Fibroblast of mammary gland (primary cell): Measurements from ENCODE around the gene MAP3K14.
A peak's percentile ranks its signal among the peaks of the same experiment; 100 is the strongest.

ENCODE experiments used
- DNase-seq: peaks from one replicate; pipeline ENCODE4 v3.0.0-alpha.2; 2010; ENCODE audit warnings: low read depth
- H3K4me3 ChIP-seq: 2 replicates; pipeline ENCODE4 v1.5.1; 2011; ENCODE audit warnings: low read depth, mild to moderate bottlenecking, low read length, moderate library complexity; ENCODE audit not compliant: control insufficient read depth
- TF ChIP-seq, protein P1 (sequence below): conservative IDR thresholded peaks from 2 replicates; pipeline ENCODE4 v1.5.1; 2011; ENCODE audit warnings: low read depth, low read length, inconsistent platforms; ENCODE audit not compliant: control insufficient read depth, insufficient read depth

The MAP3K14 gene

DNA sequence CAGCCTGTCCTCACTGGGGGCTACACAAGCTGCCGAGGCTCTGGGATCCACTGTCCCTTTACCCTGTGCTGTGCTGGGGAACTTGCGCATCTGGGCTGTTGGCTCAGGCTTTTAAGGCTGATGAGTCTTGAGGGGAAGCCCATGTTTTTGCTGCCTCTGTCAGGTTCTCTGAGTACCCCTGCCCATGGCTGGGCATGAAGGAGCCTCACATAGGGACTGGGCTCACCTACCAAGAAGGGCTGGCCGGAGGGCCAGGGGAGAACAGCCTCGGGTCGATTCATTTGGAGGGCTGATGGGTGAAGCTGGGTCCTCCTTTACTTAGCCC is 80.6 kb downstream of the MAP3K14 start:
- H3K4me3 ChIP-seq: no peak overlapping the region
- no peak for DNase-seq
- TF ChIP-seq, protein P1, sequence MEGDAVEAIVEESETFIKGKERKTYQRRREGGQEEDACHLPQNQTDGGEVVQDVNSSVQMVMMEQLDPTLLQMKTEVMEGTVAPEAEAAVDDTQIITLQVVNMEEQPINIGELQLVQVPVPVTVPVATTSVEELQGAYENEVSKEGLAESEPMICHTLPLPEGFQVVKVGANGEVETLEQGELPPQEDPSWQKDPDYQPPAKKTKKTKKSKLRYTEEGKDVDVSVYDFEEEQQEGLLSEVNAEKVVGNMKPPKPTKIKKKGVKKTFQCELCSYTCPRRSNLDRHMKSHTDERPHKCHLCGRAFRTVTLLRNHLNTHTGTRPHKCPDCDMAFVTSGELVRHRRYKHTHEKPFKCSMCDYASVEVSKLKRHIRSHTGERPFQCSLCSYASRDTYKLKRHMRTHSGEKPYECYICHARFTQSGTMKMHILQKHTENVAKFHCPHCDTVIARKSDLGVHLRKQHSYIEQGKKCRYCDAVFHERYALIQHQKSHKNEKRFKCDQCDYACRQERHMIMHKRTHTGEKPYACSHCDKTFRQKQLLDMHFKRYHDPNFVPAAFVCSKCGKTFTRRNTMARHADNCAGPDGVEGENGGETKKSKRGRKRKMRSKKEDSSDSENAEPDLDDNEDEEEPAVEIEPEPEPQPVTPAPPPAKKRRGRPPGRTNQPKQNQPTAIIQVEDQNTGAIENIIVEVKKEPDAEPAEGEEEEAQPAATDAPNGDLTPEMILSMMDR: no peak

DNA sequence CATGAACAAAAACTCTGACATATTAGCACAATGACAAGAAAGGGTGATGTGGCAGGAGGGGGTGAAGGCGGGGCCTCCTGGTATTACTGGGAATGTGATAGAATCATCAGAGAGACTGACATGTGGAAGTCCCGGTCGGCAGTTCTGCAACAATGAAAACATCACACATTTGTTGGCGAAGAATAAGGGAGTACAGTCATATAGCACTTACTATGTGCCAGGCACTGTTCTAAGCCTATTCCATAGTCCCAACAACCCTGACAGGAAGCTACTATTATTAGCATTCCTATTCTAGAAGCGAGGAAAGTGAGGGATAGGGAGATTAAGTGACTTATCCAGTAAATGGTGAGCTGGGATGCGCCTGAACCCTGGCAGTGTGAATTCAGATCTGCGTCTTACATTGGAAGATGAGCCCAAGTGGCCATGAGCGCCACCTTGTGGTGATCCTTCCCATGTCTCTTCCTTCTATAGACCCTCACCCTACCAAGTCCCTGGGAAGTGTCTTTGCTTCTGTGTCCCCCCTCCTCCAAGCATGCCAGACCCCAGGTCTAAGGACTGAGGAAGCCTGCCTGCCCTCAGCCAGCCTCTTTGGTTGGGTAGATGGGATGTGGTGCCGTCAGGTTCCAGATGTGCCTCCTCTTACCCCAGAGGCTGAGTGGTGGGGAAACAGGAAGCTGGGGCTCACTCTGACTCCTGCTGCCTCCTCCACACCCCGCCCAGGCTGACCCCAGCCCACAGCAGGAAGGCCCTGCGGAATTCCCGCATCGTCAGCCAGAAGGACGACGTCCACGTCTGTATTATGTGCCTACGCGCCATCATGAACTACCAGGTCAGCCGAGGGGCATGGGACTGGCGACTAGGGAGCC is 81.2 kb downstream of the MAP3K14 start:
- TF ChIP-seq, protein P1: peak; percentile 81
- H3K4me3 ChIP-seq: no peak overlapping the region
- DNase-seq: peak; percentile 82

DNA sequence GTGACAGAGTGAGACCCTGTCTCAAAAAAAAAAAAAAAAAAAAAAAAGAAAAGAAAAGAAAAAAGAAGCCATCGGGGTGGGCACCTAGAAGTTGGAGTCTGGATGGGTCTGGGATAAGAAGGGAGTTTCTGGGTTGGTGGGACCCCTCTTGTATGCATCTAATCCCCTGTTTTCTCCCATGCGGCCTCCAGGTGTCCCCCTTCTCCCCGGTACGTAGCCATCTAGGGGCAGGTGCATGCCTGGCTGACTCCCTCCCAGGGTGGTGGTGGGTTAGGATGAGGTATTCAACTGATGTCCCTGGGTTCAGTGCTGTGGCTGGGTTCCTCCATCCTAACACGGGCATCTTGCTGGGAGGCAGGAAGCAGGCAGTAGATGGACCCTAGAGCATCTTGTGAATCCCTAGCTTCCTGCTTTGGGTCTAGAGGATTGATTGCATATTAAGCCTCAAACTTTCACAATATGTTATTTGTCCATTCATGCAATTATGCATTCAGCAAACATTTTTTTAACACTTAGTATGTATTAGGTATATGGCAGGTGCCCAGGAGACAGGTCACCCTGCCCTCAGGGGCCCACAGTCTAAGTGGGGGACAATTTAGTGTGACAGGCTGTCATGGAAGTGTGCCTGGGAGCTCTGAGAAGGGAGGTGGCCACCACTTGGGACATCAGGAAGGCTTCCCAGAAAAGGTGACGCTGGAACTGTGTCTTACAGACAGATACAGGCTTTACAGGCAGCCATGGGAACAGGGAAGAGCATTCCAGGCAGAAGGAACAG is 82.0 kb downstream of the MAP3K14 start:
- TF ChIP-seq, protein P1: no peak
- DNase-seq: no peak

DNA sequence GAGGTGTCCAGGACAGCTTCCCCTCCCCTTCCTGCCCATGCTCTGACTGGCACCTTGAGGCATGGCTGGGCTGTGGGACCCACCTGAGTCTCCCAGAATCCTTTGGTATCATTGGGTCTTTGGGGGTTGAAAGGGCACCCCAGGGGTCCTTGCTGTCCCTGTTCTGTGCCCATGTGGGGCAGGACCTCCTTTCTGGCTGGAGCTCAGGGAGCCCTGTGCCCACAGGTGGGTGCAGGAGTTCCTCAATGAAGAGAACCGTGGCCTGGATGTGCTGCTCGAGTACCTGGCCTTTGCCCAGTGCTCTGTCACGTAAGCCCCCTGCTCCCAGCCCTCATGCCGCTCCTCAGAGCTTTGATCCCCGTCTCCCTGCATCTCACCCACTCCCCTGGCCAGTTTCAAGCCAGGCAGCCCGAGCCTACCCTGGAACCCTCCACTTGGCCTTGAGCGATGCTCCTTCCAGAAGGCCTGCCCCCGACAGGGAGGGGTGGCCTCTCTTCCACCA is 83.3 kb downstream of the MAP3K14 start:
- no peak overlapping the region for H3K4me3 ChIP-seq
- DNase-seq: no peak
- TF ChIP-seq, protein P1: no peak

More for the DNA sequence above, 82.0 kb downstream of the MAP3K14 start:
- no peak overlapping the region for H3K4me3 ChIP-seq

DNA sequence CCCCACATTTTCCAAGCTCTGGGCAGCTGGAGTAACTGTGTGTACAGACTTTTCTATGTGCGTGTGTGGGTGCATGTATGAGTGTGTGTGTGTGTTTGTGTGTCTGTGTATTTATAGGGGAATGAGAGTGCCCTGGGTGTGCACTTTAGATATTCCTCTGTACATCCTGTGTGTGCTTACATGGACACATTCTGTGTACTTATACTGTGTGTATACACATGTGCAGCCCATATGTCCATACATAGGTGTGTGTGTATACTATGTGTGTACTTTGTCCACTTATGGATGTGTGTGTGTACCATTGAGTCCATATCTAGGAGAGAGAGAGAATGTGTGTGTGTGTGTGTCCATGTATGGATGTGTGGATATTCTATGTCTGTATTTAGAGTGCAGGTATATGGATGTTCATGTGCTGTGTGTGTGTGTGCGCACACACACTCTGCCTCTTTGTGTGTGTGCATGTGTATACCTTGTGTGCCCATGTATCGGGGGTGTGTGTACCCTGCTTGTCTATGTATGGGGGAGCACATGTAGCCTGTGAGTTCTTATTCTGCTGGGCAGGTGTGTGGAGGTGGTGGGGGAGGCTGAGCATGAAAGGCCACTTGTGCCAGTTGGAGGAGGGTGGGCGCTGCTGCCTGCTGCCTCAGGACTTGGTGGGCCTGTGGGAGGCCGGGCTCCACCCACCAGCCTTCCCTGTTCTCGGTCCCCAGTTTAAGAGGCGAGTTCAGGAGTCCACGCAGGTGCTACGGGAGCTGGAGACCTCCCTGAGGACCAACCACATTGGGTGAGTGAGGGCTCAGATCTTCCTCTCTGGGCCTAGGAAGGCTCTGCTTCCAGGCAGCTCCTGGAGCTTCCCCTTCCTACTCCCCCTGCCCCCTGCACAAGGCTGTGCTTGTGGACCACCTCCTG is 84.1 kb downstream of the MAP3K14 start:
- TF ChIP-seq, protein P1: no peak
- DNase-seq: no peak
- H3K4me3 ChIP-seq: no peak overlapping the region

DNA sequence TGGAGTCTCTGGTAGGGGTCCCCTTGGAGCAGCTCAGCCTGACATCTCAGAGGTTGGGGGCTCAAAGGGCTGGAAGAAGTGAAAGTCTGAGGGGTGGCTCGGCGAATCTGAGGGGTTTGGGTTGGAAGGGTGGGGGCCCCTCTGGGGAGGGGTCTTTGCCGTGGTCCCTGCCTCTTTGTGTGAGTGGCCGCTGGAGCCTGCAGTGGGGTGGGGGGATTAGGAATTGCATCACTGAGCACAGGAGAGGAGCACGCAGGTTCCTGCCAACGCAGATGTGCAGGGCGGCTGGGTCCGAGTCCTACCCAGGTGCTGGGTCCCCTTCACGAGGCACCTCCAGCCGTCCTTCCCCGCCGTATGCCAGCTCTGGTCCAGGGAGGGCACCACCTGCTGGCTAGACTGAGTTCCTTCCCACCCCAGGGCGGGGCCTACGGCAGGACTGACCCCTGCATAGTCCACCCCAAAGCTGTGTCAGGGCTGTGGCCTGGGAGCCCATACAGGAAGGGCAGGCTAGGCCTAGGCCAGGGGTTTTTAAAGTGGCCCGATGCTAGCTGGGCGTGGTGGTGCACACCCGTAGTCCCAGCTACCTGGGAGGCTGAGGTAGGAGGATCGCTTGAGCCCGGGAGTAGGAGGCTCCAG is 85.2 kb downstream of the MAP3K14 start:
- TF ChIP-seq, protein P1: peak; percentile 16
- no peak overlapping the region for H3K4me3 ChIP-seq
- no peak for DNase-seq
